Measurements from ENCODE around the gene RALGAPA2.
"Not testable (repeated sequence)": the region's sequence is repeated elsewhere in the genome, so short reads cannot be mapped to it uniquely, and the experiment has no call there.

Gene RALGAPA2

GRCh38 chr20:20366876-20367574 is 345.4 kb downstream of the RALGAPA2 start:
- DNase-seq (ENCODE audit: low read depth), result no peak

- no peak for DNase-seq (ENCODE audit: low read depth)
Measured at GRCh38 chr20:20366551-20366875, 345.9 kb downstream of the RALGAPA2 start.

GRCh38 chr20:20365480-20366161 is 346.8 kb downstream of the RALGAPA2 start:
- DNase-seq (ENCODE audit: low read depth), result no peak

- DNase-seq (ENCODE audit: low read depth), result no peak
Measured at GRCh38 chr20:20364593-20365479, 347.6 kb downstream of the RALGAPA2 start.

- no peak for DNase-seq (ENCODE audit: low read depth)
Measured at GRCh38 chr20:20363799-20364592, 348.4 kb downstream of the RALGAPA2 start.

- DNase-seq (ENCODE audit: low read depth), result no peak
Measured at GRCh38 chr20:20363434-20363798, 349.0 kb downstream of the RALGAPA2 start.

- no peak for DNase-seq (ENCODE audit: low read depth)
Measured at GRCh38 chr20:20362774-20363433, 349.5 kb downstream of the RALGAPA2 start.

- no peak for DNase-seq (ENCODE audit: low read depth)
Measured at GRCh38 chr20:20360464-20360863, 352.0 kb downstream of the RALGAPA2 start.

GRCh38 chr20:20359628-20360027 is 352.8 kb downstream of the RALGAPA2 start:
- no peak for DNase-seq (ENCODE audit: low read depth)

- no peak for DNase-seq (ENCODE audit: low read depth)
Measured at GRCh38 chr20:20358801-20359200, 353.6 kb downstream of the RALGAPA2 start.

- DNase-seq (ENCODE audit: low read depth), result not testable (repeated sequence)
Measured at GRCh38 chr20:20355503-20355902, 356.9 kb downstream of the RALGAPA2 start.

GRCh38 chr20:20353576-20353975 is 358.9 kb downstream of the RALGAPA2 start:
- DNase-seq (ENCODE audit: low read depth), result no peak

GRCh38 chr20:20344476-20344875 is 368.0 kb downstream of the RALGAPA2 start:
- DNase-seq (ENCODE audit: low read depth), result no peak

- DNase-seq (ENCODE audit: low read depth), result no peak
Measured at GRCh38 chr20:20343932-20344331, 368.5 kb downstream of the RALGAPA2 start.

Measured in activated T-helper 9 cell treated with anti-CD3 and anti-CD28 coated beads, Interleukin-2, amount 50 U/mL, for 16 hours (primary cell).